HG02588 (cell line): ENCODE results near the gene ROBO1.

Experiments
- ATAC-seq: cut with Tn5 transposase; IDR thresholded peaks from one replicate; pipeline ENCODE4 v1.9.1; 2021; ENCODE audit warnings: mild to moderate bottlenecking, moderate library complexity; ENCODE audit not compliant: unreplicated experiment

The ROBO1 gene

GRCh38 chr3:78823434-78823833 lies 944.4 kb downstream of the ROBO1 start:
- no peak for ATAC-seq

- ATAC-seq, result no peak
Measured at GRCh38 chr3:78822726-78823125, 945.1 kb downstream of the ROBO1 start.

- no peak for ATAC-seq
Measured at GRCh38 chr3:78820542-78820941, 947.3 kb downstream of the ROBO1 start.

GRCh38 chr3:78818161-78818985 lies 949.4 kb downstream of the ROBO1 start:
- ATAC-seq, result no peak

GRCh38 chr3:78814893-78815562 lies 952.8 kb downstream of the ROBO1 start:
- ATAC-seq, result no peak

GRCh38 chr3:78812166-78812565 lies 955.6 kb downstream of the ROBO1 start:
- ATAC-seq, result no peak

GRCh38 chr3:78809966-78810365 lies 957.8 kb downstream of the ROBO1 start:
- ATAC-seq, result no peak

GRCh38 chr3:78804251-78805037 lies 963.4 kb downstream of the ROBO1 start:
- ATAC-seq, result no peak

GRCh38 chr3:78802562-78802930 lies 965.3 kb downstream of the ROBO1 start:
- ATAC-seq, result no peak

- ATAC-seq, result no peak
Measured at GRCh38 chr3:78801926-78802561, 965.8 kb downstream of the ROBO1 start.

GRCh38 chr3:78799681-78800080 lies 968.1 kb downstream of the ROBO1 start:
- ATAC-seq, result no peak

- no peak for ATAC-seq
Measured at GRCh38 chr3:78798266-78798832, 969.4 kb downstream of the ROBO1 start.

- no peak for ATAC-seq
Measured at GRCh38 chr3:78794431-78794830, 973.4 kb downstream of the ROBO1 start.

GRCh38 chr3:78792733-78793132 lies 975.1 kb downstream of the ROBO1 start:
- ATAC-seq, result no peak

GRCh38 chr3:78792212-78792611 lies 975.6 kb downstream of the ROBO1 start:
- ATAC-seq, result no peak

GRCh38 chr3:78791753-78792152 lies 976.0 kb downstream of the ROBO1 start:
- no peak for ATAC-seq

- ATAC-seq, result no peak
Measured at GRCh38 chr3:78788839-78789238, 979.0 kb downstream of the ROBO1 start.

GRCh38 chr3:78785004-78785403 lies 982.8 kb downstream of the ROBO1 start:
- no peak for ATAC-seq

GRCh38 chr3:78781351-78781750 lies 986.4 kb downstream of the ROBO1 start:
- ATAC-seq, result no peak

- ATAC-seq, result no peak
Measured at GRCh38 chr3:78765671-78766485, 1001.9 kb downstream of the ROBO1 start.
